Mucosa of stomach (tissue), 1 donor: ENCODE results near the gene ACSM2A.
"Not testable (repeated sequence)": the region's sequence is repeated elsewhere in the genome, so short reads cannot be mapped to it uniquely, and the experiment has no call there.

Experiments used
- H3K27me3 ChIP-seq: one replicate; pipeline ENCODE4 v1.7.0; 2013; ENCODE audit warnings: mild to moderate bottlenecking, low read length; ENCODE audit not compliant: control insufficient read depth, insufficient read depth
- H3K36me3 ChIP-seq: one replicate; pipeline ENCODE4 v1.7.0; 2013; ENCODE audit warnings: low read length; ENCODE audit not compliant: control insufficient read depth, insufficient read depth
- H3K4me1 ChIP-seq: one replicate; pipeline ENCODE4 v1.7.0; 2013; ENCODE audit warnings: mild to moderate bottlenecking, low read length; ENCODE audit not compliant: control insufficient read depth, insufficient read depth
- H3K4me3 ChIP-seq: one replicate; pipeline ENCODE4 v1.7.0; 2013; ENCODE audit warnings: low read length
- H3K9ac ChIP-seq: one replicate; pipeline ENCODE4 v1.7.0; 2013; ENCODE audit warnings: mild to moderate bottlenecking, low read length, moderate library complexity
- H3K9me3 ChIP-seq: one replicate; pipeline ENCODE4 v1.7.0; 2013; ENCODE audit warnings: mild to moderate bottlenecking, low read length, moderate library complexity; ENCODE audit not compliant: control insufficient read depth
- donor health status: Pancreatic carcinoma.

Gene ACSM2A, protein sequence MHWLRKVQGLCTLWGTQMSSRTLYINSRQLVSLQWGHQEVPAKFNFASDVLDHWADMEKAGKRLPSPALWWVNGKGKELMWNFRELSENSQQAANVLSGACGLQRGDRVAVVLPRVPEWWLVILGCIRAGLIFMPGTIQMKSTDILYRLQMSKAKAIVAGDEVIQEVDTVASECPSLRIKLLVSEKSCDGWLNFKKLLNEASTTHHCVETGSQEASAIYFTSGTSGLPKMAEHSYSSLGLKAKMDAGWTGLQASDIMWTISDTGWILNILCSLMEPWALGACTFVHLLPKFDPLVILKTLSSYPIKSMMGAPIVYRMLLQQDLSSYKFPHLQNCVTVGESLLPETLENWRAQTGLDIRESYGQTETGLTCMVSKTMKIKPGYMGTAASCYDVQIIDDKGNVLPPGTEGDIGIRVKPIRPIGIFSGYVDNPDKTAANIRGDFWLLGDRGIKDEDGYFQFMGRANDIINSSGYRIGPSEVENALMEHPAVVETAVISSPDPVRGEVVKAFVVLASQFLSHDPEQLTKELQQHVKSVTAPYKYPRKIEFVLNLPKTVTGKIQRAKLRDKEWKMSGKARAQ

DNA sequence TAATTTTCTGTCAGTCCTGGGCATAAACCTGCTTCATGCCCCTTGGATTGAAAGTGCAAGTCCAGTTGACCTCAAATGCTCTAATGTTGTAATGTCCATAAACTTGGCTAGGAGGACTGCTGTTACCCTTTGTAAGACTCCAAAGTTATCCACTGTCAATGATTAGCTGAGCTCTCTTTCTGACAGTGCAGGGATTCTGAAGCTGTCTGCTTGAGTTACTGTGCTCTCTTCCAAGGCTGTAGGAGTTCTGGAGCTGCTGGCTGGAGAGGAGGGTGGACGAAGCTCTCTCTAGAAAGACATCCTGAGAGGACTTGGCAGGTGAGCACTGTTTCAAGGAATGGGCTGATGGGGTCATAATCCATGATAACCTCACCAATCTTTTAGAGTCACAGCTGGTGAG is at the start of gene ACSM2A:
TSS of gene ACSM2A (plus strand) at position 158 of the 400 bp plus-strand sequence. CDS start 8,594 bp downstream, outside the sequence.
- H3K27me3 ChIP-seq, H3K9me3 ChIP-seq, H3K36me3 ChIP-seq, H3K9ac ChIP-seq, H3K4me1 ChIP-seq, H3K4me3 ChIP-seq: not testable (repeated sequence)

DNA sequence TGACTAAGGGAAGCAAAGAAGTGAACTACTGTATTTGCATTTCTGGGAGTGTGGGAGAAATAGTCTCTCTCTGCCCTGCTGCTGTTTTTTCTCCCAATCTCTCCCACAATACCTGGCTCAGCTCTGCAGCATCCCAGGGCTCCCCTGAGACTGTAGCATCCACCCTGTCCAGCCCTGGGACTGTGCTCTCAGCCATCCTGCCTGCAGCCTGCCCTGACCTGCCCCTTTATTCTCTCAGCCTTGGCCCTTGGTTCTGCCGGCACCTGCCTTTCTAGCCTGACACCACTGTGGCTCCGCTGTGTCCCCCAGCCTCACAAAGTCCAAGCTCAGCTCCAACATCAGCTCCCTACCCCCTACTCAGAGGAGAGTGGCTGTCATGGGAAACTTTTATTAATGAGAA is 48.7 kb upstream of the ACSM2A start:
- Histone ChIP-seq H3K36me3 (no peaks in the 10 kb centered on the region), H3K27me3 (no peaks in the 10 kb centered on the region), H3K4me1 (no peaks in the 10 kb centered on the region), H3K9ac (no peak overlapping the region), H3K9me3 (no peaks in the 10 kb centered on the region), H3K4me3 (no peak overlapping the region)

DNA sequence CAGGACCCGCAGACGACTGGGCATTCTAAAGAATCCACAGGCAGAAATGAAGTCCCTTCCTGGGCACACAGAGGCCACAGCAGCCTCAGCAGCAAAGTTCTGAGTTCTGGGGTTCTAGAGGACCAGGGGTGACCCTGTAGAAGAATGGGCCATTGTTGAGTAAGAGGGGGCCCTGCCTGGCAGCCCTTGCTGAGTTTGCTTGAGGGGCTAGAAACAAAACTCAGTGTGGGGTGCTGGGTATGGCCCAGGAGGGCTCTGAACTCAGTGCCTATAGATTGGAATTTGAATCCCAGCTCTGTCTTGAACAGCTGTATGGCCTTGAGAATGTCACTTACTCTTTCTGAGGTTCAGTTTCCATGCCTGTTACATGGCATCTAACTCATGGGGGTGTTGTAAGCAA is 46.7 kb upstream of the ACSM2A start, which contains the start of gene PDILT:
TSS of gene PDILT (minus strand) at position 101 of the 400 bp plus-strand sequence. CDS start 5,437 bp downstream, outside the sequence.
- Histone ChIP-seq H3K4me1 (no peaks in the 10 kb centered on the region), H3K9ac (no peak within 1 kb of the TSS), H3K36me3 (no peaks in the 10 kb centered on the region), H3K9me3 (no peaks in the 10 kb centered on the region), H3K27me3 (no peaks in the 10 kb centered on the region), H3K4me3 (no peak within 1 kb of the TSS)

DNA sequence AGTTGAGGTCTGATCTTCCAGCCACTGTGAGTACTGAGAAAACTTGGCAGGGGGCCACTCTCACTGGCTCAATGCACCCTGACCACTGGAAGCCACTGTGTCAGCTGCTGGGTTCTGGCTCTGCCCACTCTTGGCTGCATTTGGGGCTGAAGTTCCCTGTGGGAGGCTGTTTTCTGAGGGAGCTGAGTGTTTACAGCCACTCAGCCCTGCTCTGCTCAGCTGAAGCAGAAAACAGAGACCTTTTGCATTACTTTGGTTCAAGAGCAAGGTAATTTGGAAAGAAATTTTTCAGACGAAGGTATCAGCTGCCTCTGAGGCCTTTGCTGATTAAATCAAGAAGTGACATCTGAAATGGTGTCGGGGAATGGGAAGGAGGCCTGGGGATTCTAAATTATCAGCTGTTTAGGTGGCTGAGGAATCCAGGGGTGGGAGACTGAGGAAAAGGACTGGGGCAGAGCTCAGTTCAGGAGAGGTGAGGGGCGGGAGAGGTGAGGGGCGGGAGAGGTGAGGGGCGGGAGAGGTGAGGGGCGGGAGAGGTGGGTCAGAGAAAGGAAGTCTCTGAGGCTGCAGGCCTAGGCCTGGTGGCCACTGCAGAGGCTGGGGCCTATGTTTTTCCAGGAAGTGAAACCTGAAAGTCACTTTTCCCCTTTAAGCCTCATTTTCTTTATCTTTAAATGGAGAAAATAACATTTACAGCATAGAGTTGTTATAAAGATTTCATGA is 41.8 kb upstream of the ACSM2A start, which contains the start of gene ACSM5:
TSS of gene ACSM5 (plus strand) at position 137 of the 723 bp plus-strand sequence. CDS start 1,951 bp downstream, outside the sequence.
- no peaks in the 10 kb centered on the region for H3K4me1 ChIP-seq
- no peak within 1 kb of the TSS for H3K9ac ChIP-seq
- no peak within 1 kb of the TSS for H3K4me3 ChIP-seq
- no peaks in the 10 kb centered on the region for H3K9me3 ChIP-seq
- H3K36me3 ChIP-seq, result no peaks in the 10 kb centered on the region
- no peaks in the 10 kb centered on the region for H3K27me3 ChIP-seq

DNA sequence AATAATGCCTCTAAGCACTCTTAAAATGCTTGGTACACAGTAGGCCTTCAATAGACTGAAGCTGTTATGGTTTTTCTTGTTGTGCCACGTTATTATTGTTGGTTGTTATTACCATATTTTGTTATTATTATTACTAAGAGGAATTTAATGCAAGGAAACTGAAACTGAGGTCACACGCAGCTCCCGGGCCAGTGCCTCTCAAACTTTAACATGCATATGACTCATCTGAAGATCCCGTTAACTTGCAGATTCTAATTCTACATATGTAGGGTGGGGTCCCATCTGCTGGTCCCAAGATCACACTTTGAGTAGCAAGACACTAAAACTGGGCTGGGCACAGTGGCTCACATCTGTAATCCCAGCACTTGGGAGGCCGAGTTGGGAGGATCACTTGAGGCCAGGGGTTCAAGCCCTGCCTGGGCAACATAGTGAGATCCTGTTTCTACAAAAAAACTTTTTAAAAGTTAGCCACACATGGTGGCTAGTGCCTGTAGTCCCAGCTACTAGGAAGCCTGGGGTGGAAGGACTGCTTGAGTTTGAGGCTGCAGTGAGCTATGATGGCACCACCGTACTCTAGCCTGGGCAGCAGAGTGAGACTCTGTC is 41.1 kb upstream of the ACSM2A start:
- no peaks in the 10 kb centered on the region for H3K4me1 ChIP-seq
- no peak overlapping the region for H3K9ac ChIP-seq
- H3K4me3 ChIP-seq, result no peak overlapping the region
- H3K9me3 ChIP-seq, result no peaks in the 10 kb centered on the region
- H3K27me3 ChIP-seq, result no peaks in the 10 kb centered on the region
- no peaks in the 10 kb centered on the region for H3K36me3 ChIP-seq

DNA sequence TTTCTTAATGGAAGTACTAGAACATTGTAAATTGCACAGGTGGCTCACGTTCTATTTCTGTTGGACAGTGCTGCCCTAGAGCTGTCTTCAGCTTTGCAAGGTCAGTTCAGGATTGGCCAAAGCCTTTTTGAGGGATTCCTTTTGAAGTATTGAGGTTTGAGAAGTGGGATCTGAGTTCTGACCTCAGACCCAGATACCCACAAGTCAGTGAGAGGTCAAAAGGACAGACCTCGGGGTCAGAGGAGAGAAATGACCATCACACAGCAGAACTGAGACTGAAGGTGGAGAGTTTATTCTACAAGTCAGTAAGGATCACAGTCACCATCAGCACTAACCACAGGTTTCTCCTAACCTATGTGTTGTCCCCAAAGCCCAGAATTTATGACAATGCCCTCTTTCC is 40.3 kb upstream of the ACSM2A start:
- no peaks in the 10 kb centered on the region for H3K4me1 ChIP-seq
- no peak overlapping the region for H3K4me3 ChIP-seq
- H3K9me3 ChIP-seq, result no peaks in the 10 kb centered on the region
- H3K27me3 ChIP-seq, result no peaks in the 10 kb centered on the region
- H3K36me3 ChIP-seq, result no peaks in the 10 kb centered on the region
- H3K9ac ChIP-seq, result no peak overlapping the region

DNA sequence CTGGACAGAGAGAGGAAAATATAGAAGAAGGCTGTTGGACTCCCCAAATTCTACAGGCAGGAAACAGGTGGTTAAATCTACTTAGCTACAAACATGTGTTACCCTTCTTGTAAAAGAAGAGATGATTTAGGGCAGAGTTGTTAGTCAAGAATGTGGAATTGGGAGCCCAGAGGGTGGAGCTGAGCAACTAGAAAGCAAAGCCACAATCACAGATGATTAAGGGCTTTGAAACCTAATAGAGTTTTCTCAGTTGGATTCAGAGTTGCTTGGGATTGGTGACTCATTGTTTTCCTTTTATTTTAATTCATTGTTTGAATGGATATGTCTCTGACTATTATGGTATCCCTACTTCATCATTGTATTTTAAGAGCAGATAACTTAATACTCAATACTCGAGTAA is 35.8 kb upstream of the ACSM2A start:
- H3K9me3 ChIP-seq, result no peaks in the 10 kb centered on the region
- H3K4me1 ChIP-seq, result no peaks in the 10 kb centered on the region
- no peak overlapping the region for H3K4me3 ChIP-seq
- H3K36me3 ChIP-seq, result no peaks in the 10 kb centered on the region
- no peaks in the 10 kb centered on the region for H3K27me3 ChIP-seq
- no peak overlapping the region for H3K9ac ChIP-seq

DNA sequence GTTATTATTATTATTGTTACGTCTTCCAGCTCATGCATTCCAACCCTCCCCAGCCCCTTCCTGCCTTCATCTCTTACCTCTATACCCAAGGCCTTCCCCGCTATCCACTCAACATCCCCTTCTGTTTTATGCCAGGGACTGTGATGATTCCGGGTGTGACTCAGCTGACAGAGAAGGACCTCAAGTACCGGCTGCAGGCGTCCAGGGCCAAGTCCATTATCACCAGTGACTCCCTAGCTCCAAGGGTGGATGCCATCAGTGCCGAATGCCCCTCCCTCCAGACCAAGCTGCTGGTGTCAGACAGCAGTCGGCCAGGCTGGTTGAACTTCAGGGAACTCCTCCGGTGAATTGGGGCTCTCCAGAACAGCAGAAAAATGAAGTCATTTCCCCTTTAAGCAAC is 32.2 kb upstream of the ACSM2A start:
- not testable (repeated sequence) for H3K4me3 ChIP-seq, H3K9ac ChIP-seq, H3K27me3 ChIP-seq, H3K36me3 ChIP-seq, H3K9me3 ChIP-seq, H3K4me1 ChIP-seq

DNA sequence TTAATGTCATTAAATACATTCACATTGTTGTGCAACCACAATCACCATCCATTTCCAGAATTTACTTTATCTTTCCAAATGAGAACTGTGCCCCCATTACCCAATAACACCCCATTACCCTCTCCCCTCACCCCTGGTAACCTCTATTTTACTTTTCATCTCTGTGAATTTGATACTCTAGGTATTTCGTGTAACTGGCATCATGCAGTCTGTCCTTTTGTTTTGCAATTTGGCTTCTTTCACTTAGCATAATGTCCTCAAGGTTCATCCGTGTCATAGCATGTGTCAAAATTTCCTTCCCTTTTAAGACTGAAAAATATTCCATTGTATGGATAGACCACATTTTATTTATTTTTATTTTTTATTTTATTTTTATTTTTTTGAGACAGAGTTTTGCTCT is 29.6 kb upstream of the ACSM2A start:
- H3K4me3 ChIP-seq, H3K4me1 ChIP-seq: not testable (repeated sequence)

DNA sequence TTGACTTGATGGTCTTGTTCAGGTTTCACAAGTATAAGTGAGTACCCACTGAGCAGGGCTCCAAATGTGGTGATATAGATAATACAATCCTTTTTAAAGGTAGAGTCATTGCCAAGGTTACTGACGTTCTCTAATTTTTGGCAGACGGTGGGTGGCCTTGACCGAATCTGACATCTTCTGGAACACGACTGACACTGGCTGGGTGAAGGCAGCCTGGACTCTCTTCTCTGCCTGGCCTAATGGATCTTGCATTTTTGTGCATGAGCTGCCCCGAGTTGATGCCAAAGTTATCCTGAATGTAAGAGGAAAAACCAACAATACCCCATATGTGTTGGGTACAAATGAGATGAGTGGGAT is 27.6 kb upstream of the ACSM2A start:
- H3K36me3 ChIP-seq, H3K4me3 ChIP-seq, H3K9ac ChIP-seq, H3K27me3 ChIP-seq, H3K4me1 ChIP-seq, H3K9me3 ChIP-seq: not testable (repeated sequence)

More for the DNA sequence above, 29.6 kb upstream of the ACSM2A start:
- H3K27me3 ChIP-seq, H3K9me3 ChIP-seq, H3K9ac ChIP-seq, H3K36me3 ChIP-seq: not testable (repeated sequence)

DNA sequence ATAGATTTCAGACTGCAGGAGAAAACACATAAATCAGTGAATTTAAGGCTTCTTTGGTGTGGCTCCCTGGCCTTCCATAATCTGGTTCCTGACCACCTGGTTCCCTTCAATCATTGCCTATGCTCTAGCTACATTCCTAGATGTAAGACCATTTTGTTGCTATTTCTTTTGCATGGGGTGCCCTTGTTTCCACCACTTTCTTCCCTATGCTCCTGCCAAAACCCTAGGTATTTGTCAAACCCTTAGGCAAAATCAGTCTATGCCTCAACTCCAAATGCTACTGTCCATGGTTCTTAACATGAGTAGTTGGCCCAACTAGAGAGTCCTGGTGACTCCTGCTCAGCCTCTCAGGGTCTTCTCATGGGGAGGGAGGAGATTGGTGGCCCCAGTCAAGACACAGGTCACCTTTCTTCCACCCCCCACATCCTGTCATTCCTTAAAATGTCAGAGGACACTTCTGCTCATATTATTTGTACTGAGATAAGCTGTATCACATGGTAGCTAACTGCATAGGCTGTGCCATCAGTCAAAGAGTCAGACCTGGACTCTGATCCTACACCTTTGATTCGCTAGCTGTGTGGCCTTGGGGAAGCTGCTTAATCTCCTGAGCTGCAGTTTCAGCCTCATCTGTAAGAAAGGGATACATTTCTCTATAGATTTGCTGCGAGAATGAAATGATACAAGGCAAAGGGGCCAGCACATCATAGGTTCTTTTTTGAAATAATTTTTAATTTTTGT is 27.0 kb upstream of the ACSM2A start:
- Histone ChIP-seq H3K9me3 (no peaks in the 10 kb centered on the region), H3K36me3 (no peaks in the 10 kb centered on the region), H3K27me3 (no peaks in the 10 kb centered on the region), H3K4me3 (no peak overlapping the region), H3K4me1 (no peaks in the 10 kb centered on the region), H3K9ac (no peak overlapping the region)
